Esophagus squamous epithelium (tissue), 4 donors: ENCODE data around the gene SYNE2.

Experiments
- POLR2A ChIP-seq, 4 donors: fragments of 450-650 bp; IDR thresholded peaks; one replicate each; pipeline ENCODE4 v1.6.1; 2017; ENCODE audit warnings: antibody characterized with exemption in 4 of 4, mild to moderate bottlenecking in 4 of 4, moderate library complexity in 3 of 4
- TF ChIP-seq, protein P1 (sequence below), 6 experiments: fragments of 450-650 bp in 4 of 6; fragments of 200-600 bp in 2 of 6; sonication (generic) in 2 of 6; IDR thresholded peaks; one replicate each; pipeline ENCODE4 v1.5.1; 2016 to 2019; ENCODE audit warnings: antibody characterized with exemption in 6 of 6, mild to moderate bottlenecking in 4 of 6, moderate library complexity in 4 of 6

DNA sequence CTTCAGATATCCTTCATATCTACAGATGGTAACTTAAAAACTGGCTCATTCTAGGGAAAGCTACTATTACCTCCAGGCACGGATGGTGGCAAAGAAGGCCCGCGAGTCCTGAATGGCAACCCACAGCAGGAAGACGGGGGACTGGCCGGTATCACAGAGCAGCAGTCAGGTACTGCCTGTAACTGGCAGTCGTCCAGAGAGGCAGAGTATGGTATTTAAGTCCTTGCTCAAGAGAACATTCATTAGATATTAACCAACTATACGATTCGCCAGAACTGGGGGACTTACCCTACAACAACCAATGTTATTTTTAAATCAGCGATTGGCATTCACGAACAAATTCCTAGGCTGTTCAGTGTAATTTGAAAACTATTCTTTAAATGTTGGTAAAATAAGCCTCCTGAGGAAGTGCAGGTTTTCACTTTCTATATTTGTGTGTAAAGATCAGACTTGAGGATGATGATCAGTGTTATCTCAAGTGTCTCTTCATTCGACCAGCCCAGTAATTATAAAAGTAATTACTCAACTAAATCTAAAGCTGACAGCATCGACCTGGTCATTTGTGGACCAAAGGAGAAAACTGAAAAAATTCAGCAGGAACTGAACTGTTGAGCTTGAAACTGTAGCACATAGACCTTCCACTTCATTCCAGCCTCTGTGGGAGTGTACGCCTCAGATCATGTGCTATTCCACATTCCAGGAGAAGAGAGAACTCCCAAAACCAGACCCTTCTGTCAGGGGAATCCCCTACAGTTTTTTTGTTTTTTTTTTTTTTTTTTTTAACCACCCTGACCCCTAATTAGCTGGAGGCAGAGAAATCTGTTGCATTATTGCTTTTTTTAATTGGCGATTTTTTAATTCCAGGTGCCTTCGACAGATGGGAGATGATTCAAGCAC, 365.8 kb downstream of the SYNE2 start:
- TF ChIP-seq, protein P1, sequence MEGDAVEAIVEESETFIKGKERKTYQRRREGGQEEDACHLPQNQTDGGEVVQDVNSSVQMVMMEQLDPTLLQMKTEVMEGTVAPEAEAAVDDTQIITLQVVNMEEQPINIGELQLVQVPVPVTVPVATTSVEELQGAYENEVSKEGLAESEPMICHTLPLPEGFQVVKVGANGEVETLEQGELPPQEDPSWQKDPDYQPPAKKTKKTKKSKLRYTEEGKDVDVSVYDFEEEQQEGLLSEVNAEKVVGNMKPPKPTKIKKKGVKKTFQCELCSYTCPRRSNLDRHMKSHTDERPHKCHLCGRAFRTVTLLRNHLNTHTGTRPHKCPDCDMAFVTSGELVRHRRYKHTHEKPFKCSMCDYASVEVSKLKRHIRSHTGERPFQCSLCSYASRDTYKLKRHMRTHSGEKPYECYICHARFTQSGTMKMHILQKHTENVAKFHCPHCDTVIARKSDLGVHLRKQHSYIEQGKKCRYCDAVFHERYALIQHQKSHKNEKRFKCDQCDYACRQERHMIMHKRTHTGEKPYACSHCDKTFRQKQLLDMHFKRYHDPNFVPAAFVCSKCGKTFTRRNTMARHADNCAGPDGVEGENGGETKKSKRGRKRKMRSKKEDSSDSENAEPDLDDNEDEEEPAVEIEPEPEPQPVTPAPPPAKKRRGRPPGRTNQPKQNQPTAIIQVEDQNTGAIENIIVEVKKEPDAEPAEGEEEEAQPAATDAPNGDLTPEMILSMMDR (IDR thresholded peaks at IDR 0.05), result no peak
- no peak for TF ChIP-seq POLR2A (IDR thresholded peaks at IDR 0.05)
